SHP77 (cell line): ENCODE data around the gene TRIM10.
"Not testable (repeated sequence)": the region's sequence is repeated elsewhere in the genome, so short reads cannot be mapped to it uniquely, and the experiment has no call there.

ENCODE experiments used
- DNase-seq, 2 experiments: peaks; one replicate each; lab custom pipeline; 2025; lab: John Stamatoyannopoulos, UW

Gene TRIM10

DNA sequence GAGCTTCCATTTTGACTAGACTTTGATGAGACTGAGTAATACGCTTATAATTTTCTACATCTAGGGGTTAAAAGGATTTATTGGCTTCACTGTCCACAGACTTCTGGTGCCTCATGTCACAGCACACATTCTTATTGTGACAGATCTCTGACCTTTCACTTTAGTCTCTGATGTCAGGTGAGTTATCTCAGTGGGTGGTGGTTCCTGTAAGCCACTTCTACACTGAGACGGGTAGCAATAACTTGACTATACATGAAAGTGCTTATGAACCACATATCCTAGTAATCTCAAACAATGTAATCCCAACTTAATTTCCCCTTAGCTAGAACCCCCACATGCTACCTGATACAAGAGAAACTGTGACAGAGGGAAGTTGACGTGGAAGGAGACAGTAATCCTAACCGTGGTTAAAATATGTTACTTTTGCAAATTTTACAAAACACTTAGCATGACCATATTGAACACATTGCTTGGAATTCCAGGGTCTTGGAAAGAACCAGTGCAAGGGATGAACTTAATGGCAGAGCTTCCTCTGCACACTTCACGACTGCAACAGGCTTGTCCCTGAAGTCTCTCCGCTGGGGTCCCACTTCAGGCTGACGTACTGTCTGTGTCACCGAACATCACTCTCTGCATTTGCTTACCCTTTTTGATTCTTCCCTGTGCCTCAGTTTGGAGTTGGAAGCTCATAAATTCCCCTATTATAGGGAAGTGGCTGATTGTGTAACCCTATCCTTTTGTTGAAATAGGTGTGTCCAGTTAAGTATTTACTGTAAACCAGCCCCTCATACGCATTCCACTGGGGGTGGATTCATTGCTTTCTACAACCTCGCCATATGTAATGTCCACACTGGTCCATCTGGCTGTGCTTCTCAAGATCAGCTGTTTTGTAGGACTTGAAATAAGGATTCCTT, 31.5 kb downstream of the TRIM10 start:
- no peak for DNase-seq

DNA sequence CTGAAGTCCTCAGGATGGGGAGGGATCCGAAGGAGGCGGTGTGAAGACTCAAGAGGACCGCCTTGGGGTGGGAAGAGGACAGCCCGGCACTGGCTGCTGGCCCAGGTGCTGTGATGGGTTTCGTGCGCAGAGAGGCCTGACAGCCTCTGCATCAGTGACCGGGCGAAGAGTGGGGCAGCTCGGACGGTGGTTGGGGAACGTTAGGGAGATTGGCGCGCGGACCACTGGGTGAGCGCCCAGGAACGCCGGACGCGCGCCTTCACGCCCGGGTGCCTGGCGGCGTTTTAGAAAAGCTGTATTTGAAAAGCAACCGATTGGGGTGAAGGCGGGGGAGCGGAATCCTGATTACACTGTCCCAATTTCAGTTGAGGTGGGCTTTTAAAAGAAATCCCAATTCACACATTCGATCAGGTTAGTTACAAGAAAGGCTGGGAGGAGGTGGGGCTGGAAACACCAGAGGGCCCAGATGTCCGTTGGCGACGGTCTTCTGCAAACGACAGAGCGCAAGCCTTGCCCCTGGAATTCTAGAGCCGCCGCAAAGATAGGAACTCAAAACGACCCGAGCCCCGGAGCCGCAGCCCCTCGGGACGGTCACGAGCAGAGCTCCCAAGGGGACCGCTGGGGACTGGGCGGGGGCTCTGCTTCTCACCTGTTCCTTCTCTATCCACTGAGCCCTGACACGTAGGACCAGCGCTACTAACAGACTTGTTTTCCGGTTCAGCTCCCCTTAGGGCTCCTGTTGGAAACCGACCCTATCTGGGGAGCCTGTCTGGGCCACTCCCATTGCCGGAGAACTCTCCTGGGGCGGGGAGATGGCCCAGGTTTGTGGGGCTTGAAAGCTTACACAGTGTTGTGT, 33.5 kb downstream of the TRIM10 start:
- DNase-seq, result no peak

DNA sequence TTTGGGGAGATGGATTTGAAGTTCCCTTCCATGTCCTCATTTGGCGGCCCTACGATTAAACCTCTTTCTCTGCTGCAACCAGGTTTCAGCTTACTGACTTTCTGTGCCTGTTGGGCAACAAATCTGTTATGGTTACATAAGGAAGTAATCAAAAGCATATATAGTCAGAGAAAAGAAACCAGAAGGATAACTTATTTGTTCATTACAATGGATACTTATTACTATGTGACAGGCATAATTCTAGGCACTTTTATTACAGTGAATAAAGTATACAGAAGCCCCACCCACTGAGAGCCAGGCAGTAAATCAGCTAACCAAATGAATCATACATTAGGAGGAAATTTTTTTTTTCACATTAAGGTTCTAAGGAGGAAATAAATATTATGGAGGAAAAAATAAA, 38.5 kb downstream of the TRIM10 start:
- DNase-seq, result no peak

GRCh38 chr6:30121446-30122366, 39.3 kb downstream of the TRIM10 start:
- no peak for DNase-seq

- DNase-seq, result not testable (repeated sequence)
Measured at GRCh38 chr6:30118691-30119090, 42.3 kb downstream of the TRIM10 start.

DNA sequence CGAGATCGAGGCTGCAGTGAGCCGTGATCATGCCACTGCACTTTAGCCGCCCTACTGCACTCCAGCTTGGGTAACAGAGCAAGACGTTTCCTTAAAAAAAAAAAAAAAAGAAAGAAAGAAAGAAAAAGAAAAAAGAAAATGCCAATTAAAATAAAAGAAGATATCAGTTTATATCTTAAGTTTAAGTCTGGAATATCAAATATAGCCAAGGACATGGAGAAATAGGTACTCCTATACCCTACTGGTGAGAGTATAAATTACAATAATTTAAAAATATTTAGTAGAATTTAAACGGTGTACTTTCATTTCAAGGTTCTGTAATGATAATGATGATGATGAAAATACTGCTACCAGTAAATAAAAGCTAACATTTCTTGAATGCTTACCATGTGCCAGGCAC, 44.3 kb downstream of the TRIM10 start:
- DNase-seq, result no peak

DNA sequence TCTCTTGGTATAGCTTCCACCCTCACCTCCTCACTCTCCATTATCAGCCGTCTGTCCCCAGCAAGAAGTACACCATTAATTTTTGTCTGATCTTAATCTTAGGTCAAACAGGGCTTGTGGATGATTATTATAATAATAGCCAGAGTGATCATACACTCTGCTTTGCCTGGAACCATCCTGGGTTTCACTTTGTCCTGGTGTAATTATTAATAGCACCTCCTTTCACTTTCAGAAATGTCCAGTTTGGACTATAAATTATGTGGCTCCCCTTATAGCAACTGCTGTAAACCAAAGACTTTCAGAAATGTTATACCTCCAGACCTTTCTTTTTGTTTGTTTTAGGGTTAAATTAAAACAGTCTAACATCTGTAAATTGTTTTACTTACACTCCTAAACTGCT, 47.2 kb downstream of the TRIM10 start:
- no peak for DNase-seq

GRCh38 chr6:30113003-30113759, 47.8 kb downstream of the TRIM10 start, which contains the start of gene TRIM31:
Gene TRIM31, minus strand, starts transcription at chr6:30113090. Its CDS starts 285 bp downstream, at chr6:30112805.
- no peak for DNase-seq

DNA sequence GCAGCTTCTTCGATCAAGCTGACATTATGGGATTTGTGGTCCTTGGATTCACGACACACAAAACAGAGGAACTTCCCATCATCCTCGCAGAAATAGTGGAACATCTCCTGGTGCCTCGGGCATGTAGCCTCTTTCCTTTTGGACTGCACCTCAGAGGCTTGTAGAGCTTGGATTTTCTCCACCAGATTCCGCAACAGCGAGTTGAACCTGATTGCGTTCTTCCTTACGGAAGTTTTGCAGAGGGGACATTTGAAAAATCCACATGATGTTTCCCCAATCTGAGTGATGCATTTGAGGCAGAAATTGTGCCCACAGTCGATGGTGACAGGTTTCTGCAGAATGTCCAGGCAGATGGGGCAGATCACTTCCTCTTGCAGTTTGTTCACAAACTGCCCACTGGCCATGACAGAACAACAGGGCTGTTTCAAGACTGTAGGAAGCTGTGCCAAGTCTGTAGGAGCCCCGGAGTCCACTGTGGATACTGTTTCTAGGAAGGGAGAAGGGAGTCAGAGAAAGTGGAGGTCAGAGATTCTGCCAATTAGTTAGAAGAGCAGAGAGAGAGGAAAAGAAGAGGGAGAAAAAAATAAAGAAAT, 48.5 kb downstream of the TRIM10 start:
- DNase-seq, result no peak

- DNase-seq, result no peak
Measured at GRCh38 chr6:30111266-30111856, 49.6 kb downstream of the TRIM10 start.

DNA sequence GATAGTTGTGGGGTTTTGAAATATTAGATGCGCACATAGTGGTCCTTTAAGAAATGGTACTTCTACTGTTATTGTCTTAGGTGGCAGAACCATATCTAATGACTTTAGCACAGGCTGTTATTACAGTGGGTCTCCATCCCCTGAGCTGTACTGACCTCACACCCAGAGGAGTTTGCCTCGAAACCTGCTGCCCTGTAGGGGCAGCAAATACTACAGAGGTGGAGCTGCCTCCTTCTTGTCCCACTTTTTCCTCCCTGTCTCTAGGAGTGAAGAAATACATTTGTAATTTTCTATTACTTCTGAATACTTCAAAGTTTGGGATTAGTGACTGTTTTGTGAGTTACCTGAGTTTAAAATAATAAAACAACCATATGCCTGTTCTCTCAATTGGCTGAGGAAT, 56.4 kb downstream of the TRIM10 start:
- no peak for DNase-seq

DNA sequence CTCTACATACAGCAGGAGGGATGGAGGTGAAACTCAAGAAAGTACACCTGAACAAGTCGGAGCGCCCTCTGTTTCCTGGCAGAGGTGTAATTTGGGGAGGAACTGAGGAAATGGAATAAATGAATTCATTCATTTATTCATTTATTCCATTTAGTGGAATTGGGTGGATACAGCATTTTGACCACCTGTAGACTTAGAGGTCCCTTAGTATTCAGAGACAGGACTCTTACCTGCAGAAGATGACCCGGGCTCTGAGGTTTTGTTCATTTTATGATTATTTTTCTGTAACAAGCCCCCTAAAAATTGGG, 57.2 kb downstream of the TRIM10 start:
- no peak for DNase-seq

- DNase-seq, result peak; percentile 75 to 81
Measured at GRCh38 chr6:30102970-30103871, 57.8 kb downstream of the TRIM10 start.

- no peak for DNase-seq
Measured at GRCh38 chr6:30102414-30102969, 58.5 kb downstream of the TRIM10 start.
